HG03571 (cell line): Measurements from ENCODE around the gene KRTAP5-6.
"Not testable (repeated sequence)": the region's sequence is repeated elsewhere in the genome, so short reads cannot be mapped to it uniquely, and the experiment has no call there.

ENCODE experiments used
- ATAC-seq: cut with Tn5 transposase; IDR thresholded peaks from one replicate; pipeline ENCODE4 v1.9.1; 2021; ENCODE audit not compliant: unreplicated experiment

The KRTAP5-6 gene

DNA sequence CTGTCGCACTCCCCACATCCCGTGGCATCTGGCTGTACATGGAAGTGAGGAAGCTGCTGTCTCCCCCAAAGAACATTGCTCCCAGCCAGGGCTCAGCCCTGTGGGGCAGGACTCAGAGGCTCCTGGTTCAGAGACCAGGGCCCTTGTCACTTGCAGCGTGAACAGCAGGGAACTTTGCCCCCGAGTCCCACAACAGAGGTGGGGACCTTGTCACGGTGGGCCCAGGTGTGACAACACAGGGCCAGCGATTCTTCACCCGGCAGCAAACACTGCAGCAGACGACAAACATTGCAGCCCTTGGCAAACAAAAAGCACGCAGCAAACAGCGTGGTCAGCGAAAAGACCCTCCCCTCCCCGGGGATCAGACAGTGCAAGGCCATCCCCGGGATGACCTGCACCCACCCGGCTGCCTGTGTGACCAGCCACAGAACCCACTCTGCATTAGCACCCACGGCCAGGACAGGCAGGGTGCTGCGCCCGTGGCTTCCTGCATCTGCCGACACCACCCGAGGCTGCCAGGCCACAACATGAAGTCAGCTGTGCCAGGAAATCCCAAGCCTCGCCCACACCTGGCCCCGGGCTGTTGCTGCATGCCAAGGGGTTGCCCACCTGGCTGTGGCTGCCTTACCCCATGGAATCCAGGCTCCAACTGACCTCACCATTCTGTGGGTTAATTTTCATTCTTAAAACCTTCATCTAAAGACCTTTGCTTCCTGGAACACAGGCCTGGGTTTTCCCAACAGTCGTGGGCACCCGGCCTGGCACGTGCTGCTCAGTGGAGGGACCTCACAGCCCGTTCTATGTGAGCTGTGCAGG lies 35.3 kb upstream of the KRTAP5-6 start:
- ATAC-seq, result not testable (repeated sequence)

DNA sequence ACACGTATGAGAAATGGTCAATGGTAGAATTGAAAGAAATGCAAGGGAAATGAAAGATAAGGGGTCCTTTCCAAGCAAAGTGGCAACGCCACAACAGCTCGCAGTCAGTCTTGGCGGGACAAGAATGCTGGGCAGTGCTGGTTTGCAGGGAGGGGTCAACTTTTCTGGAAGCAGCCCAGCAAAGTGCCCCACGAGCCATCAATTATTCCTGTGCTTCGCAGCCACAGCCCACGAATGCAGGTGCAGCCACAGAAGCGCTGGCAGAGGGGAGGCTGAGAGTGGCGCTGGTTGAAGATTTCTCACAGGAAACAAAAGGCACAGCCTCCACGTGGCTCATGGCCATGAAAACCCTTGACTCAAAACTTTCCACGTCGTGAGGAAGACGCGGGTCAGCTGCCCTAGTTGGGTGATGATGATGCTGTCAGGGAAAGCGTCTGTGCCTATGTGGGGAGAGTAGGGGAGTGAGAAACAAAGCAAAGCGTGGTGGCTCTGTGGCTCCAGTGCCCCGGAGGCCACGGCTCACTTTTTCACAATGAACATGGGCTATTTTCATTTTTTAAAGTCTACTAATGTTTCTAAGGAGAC lies 34.2 kb upstream of the KRTAP5-6 start:
- not testable (repeated sequence) for ATAC-seq

DNA sequence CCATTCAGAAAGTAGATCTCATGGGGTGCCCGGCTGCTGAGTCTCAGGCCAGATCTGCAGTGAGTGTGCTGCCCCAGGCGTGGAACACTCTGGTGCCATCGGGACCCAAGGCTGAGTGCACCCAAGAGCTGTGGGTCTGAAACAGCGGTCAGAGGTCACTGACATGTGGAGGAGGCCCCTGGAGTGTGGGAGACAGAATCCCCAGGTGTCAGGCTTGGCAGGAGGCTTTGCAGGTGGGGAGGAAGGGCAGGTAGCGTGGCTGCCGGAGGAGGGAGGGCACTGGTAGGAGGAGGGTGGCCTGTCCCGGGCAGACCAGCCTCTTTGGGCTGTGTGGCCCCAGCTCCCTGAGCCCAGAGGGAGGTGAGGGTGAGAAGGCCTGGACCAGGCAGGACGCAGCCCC lies 31.7 kb upstream of the KRTAP5-6 start:
- no peak for ATAC-seq

DNA sequence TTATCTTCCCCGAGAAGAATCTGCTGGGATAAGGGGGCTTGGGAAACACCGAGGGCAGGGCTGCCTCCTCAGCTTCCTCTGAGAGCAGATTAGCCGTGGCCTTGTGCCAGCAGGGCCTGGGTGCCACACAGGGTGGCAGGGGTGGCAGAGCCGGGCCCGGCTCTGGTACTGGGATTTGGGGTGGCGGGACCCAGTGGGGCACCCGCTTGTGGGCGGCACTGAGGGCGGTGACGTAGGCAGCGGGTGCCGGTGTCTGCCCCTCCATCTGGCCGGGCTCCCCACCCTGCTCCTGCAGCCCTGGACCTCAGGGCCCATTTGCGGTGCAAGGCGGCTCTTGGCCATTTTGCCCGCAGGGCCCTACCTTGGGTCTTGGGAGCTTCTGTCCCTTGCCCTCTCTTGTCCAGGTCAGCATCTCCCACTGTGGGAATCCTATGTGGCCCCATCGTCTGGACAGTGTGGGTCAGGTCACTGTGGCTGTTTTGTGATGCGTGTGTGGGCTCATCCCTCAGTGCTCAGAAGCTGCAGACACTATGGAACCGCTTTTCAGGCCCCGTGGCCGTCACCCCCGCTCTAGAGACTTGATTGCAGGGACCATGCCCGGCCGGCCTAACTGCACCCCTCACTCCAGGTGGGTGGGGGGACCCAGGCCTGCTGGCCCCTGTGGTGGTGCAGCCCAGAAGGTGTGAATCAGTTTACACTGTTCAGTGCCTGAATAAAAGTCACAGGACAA lies 29.7 kb upstream of the KRTAP5-6 start:
- no peak for ATAC-seq

DNA sequence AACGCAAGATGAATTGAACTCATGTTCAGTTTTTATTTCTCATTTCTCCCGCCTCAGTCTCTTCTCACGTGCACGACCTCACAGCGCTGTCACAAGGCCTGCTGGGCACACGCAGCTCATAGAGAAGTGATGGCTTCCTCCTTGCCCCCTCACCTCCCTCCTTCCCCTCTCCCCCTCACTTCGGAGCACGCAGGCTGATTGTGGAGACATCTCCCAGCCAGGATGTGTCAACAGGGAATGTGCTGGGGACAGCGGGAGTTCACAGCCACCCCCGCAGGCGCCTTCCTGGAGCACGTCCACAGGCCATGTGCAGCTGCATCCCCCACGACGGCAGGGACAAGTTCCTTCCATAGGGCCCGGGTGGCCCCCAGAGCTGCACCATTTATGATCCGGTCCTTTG lies 29.1 kb upstream of the KRTAP5-6 start:
- ATAC-seq, result no peak

DNA sequence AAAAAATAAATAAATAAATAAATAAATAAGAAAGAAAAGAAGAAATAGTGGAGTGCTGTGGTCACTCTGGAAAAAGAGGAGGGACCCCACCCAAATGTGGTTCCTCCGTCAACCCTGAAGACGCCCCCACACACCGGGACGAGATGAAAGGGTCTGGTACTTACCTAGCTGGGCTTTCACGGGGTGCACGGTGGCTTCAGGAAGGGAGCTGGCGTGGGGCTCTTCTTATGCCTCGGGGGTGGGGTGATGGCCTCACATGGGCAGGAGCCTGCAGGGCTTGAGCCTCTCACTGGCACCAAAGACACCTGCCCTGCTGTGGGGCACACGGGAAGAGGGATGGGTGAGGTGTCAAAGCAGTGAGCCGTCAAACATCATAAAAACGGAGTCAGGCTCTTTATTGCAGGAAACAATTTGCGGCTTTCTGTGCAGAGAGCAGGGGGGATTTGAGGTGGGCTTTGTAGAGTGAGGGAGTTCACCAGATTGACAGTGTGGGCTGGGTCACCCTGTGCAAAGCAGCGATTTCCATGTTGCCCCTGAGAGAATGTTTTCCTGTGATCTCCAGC lies 28.0 kb upstream of the KRTAP5-6 start:
- ATAC-seq, result no peak

DNA sequence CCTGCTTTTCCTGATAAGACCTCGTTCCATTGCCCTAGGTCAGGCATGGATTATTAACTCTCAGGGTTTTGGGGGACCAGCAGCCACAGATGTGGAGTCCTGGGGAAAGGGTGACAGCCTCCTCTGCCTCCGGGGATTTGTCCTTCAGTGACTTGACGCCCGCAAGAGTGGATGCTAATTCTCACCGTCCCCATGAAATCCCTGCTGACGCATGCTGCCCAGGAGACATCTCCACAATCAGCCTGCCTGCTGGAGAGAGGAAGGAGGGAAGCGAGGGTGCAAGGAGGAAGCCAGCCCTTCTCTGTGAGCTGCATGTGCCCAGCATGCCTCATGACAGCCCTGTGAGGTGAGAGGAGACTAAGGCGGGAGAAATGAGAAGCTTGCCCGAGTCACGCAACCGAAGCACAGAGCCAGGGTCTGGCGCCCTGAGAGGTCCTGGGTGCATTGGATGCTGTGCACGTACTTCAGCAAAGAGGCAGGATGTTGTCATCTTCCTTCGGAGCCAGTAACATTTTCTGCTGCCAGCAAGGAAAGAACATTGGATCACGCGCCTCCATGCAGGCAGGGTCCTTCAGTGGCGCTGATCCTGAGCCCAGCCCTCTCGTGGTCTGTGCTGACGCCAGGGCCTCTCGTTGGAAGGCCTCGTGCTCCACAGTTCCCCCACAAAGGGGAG lies 27.3 kb upstream of the KRTAP5-6 start:
- ATAC-seq, result no peak

DNA sequence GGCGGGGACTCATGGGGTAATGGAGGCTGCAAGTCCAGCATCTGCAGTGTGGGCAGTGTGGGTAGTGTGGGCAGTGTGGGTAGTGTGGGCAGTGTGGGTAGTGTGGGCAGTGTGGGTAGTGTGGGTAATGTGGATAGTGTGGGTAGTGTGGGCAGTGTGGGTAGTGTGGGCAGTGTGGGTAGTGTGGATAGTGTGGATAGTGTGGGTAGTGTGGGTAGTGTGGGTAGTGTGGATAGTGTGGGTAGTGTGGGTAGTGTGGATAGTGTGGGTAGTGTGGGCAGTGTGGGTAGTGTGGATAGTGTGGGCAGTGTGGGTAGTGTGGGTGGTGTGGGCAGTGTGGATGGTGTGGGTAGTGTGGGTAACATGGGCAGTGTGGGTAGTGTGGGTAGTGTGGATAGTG lies 26.5 kb upstream of the KRTAP5-6 start:
- not testable (repeated sequence) for ATAC-seq

DNA sequence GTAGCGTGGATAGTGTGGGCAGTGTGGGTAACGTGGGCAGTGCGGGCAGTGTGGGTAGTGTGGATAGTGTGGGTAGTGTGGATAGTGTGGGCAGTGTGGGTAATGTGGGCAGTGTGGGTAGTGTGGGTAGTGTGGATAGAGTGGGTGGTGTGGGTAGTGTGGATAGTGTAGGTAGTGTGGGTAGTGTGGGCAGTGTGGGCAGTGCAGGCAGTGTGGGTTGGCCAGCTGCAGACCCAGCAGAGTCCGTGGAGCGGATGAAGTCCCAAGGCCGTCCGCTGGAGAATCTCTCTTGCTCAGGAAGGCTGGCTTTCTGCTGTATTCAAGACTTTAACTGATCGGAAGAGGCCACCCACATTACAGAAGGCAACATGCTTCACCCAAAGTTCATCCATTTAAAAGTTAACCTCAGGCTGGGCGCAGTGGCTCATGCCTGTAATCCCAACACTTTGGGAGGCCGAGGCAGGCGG lies 26.1 kb upstream of the KRTAP5-6 start:
- no peak for ATAC-seq

DNA sequence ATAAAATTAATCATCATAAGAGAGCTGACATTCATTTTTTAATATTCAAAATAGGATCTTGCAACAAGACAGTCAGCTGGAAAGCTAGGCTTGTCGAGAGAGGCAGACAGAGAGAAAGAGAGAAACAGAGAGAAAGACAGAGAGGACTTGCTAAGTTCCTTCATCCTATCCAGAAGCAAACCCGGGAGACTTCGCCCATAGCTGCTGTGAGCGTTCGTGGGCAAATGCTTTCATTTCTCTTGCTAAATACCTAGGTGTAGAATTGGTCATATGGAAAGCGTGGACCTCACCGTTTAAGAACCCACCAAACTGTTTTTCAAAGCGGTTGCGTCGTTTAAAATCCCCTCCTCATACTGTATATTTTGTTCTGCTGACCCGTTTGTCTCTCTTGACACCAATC lies 25.3 kb upstream of the KRTAP5-6 start:
- no peak for ATAC-seq

DNA sequence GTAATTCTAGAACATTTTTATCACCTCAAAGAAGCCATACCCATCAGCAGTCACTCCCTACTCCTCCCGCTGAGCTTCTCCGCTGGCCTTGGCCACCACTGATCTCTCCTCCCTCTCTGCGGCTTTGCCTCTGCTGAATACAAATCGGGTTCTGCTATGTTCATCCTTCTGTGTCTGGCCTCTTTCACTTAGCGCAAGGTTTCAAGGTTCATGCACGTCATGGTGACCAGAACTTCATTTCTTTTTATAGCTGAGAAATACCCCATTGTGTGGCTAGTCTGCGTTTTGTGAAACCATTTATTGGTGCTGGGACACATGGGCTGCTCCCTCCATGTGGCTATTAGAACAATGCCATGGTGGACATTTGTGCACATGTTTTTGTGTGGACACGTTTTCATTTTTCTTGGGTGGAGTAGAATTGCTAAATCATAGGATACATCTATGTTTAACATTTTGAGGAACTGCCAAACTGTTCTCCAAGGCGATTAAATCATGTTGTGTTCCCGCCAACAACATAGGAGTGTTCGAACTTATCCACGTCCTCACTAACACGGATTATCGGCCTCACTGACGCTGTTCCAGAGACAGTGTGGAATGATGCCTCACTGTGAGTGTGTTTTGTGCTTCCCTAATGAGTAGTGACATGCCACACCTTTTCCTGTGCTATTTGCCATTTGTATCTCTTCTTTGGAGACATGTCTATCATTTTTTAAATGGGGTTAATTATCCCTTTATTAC lies 24.2 kb upstream of the KRTAP5-6 start:
- ATAC-seq, result no peak

DNA sequence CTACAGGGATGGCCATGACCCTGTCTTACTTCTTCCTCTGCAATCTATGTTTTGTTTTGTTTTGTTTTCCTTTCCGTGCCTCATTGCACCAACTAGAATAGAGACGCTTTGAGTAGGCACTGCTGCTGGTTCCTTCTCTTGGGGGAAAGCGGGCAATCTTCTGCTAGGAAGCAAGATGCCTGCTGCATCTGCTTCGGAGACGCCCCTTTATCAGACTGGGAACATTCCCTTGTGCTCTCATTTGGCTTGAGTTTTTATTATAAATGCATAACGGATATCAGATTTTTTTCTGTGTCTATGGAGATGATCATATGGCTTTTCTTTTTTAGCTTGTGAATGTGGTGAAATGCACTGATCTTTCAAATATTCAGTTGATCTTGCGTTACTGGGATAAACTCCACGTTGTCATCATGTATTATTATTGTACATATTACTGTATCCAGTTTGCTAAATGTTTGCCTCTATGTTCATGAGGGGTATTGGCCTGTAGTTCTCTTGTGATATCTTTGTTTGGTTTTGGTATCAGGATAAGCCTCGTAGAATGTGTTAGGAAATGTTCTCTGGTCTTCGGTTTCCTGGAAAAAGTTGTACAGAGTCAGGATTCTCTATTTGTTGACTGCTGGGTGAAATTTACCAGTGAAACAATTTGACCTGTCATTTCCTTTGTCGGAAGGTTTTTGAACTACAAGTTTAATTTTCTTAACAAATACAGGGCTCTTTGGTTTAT lies 23.4 kb upstream of the KRTAP5-6 start:
- ATAC-seq, result no peak

DNA sequence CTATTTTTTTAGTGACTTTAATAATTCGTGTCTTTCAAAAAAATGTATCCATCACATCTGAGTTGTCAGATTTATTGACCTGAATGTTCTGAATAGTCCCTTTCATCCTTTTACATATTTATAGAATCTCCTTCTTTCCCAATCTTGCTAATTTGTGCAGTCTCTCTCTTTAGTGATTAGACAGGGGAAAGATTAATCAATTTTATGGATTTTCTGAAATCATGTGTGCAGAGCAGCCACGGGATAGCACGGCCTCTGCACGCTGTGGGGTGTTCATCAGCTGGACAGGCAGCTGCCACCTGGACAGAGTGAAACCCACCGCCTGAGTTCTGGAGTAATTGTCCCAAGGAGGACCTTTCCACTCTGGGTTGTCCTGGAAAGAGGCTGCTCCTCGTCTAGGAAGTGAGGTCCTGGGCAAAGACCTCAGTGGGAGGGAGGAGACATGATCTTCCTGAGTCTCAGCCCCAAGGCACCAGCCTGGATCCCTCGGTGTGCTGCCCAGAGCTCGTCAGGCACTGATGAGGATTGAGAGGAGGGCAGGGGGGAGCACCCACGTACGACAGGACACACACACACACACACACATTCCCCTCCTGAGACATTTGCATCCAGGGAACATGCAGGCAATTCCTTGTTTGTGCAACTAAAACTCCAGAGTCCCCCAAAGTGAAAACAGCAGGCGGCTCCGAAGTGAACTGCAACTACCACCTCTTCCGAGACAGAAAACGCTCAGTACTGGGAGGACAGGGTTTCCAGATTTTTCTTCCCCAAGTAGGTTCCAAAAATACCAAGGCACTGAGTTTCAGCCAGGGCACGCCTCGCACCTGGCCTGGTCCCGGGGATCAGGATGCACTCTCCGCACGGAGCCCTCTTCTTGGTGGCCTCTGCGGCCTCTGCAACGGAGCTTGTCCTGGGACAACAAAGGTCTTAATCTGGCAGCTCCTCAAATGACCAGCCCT lies 22.5 kb upstream of the KRTAP5-6 start:
- ATAC-seq, result no peak

DNA sequence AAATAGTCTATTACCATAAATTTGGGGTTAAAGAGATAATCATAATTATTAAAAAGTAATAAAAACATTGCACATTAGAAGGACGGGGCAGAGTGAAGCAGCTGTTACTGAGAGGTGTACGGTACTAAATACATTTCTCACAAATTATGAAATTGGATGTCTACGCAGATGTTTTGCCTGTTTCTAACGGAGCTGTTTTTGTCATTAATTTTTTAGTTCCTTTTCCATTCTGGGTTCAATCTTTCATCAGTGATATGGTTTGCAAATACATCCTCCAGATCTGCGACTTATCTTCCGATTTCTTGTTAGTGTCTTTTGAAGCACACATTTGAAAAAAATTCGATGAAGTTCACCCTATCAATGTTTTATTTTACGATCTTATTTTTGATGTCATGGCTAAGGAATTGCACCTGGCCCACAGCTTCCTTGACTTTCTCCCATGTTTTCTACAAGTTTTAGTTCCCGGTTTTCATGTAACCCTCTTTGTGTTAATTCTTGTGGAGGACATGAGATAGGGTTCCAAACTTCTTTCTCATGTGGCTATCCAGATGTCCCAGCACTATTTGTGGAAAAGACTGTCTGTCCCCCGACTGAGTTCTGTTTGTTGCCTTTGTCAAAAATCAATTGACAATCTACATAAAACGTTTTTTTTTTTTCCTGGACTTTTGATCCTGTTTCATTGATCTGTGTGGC lies 21.3 kb upstream of the KRTAP5-6 start:
- no peak for ATAC-seq

DNA sequence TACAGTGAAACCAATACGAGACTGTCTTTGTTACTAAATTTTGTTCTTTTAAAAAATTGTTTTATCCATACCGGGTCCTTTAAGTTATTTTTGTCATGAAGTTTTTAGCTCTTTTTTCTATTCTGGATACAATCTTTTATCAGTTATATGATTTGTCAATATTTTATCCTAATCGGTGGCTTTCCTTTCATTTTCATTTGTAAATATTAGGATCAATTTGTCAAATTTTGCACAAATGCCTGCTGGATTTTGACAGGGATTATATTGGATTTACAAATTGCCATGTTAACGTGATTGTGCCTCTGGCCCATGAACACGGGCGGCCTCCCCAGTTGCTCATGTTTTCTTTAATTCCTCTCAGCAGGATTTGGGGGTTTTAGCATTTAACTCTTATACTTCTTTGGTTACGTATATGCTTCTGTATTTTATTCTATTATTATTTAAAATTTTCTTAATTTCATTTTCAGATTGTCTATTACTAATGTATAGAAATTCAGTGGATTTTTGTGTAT lies 20.7 kb upstream of the KRTAP5-6 start:
- ATAC-seq, result no peak

DNA sequence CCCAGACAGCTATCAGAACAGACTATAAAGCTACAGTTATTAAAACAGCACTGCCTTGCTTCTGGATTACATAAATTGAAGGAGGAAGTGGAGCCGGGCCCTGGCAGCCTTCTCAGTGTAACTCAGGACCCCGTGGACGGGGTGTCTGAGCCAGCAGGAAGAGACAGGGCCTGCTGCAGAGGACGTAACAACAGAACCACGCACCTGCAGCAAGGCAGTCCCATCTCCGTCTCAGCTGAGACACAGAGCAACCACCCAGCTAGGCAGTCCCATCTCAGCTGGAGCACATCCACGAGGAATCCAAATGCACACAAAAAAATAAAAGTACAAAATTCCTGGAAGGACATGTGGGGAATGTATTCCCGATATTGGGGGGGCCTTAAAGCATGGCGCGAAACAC lies 17.1 kb upstream of the KRTAP5-6 start:
- no peak for ATAC-seq

DNA sequence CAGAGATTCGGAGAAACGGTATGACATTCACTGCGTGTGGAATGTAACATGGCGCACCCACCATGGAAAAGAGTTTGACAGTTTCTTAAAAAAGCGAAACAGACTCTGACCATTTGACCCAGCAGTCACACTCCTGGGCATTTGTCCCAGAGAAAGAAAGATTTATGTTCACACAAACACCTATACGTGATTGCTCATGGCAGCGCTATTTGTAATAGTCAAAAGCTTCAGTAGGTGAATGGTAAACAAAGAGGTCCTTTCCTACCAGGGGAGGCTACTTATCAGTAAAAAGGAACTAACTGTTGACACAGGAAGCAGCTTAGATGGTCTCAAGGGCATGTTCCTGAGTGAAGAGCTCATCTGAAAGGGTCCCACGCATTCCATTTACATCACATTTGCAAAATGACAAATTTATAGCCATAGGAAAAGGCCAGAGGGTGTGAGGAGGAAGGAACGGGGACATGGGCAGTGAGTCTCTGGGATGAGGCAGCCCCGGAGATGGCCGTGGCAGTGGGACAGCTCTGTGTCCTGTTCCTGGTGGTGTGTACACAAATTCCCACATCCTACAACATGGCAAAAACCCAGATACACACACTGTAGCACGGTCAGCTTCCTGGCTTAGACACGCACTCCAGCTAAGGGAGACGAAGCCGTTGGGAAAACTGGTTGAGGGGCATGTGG lies 14.6 kb upstream of the KRTAP5-6 start:
- ATAC-seq, result no peak
